Neural progenitor cell (in vitro differentiated cells): ENCODE measurements around the gene SMC3. TPM values are rescaled to one million over a fixed set of nuclear protein-coding genes. Genes with fewer than 3 reads are reported as not detected.
"Not testable (repeated sequence)": the region's sequence is repeated elsewhere in the genome, so short reads cannot be mapped to it uniquely, and the experiment has no call there.

Source experiments
- DNase-seq: peaks from one replicate; pipeline ENCODE4 v3.0.0-alpha.2; 2016; ENCODE audit warnings: low spot score
- H2AFZ ChIP-seq: fragments of 200-600 bp; sonication (generic); replicated peaks from 2 replicates; pipeline ENCODE4 v1.6.1; 2016; ENCODE audit warnings: antibody characterized with exemption
- H3F3A ChIP-seq: fragments of 200-600 bp; sonication (generic); 2 replicates; pipeline ENCODE4 v1.6.1; 2016; ENCODE audit warnings: antibody characterized with exemption, low read depth
- H3K27ac ChIP-seq: fragments of 200-600 bp; sonication (generic); 2 replicates; pipeline ENCODE4 v1.5.1; 2016; ENCODE audit warnings: mild to moderate bottlenecking
- H3K27me3 ChIP-seq: fragments of 200-600 bp; sonication (generic); 2 replicates; pipeline ENCODE4 v1.6.1; 2016; ENCODE audit warnings: mild to moderate bottlenecking, moderate library complexity
- H3K36me3 ChIP-seq: fragments of 200-600 bp; sonication (generic); 2 replicates; pipeline ENCODE4 v1.5.1; 2016
- H3K4me1 ChIP-seq: fragments of 200-600 bp; sonication (generic); 2 replicates; pipeline ENCODE4 v1.6.1; 2016; ENCODE audit warnings: mixed run types
- H3K4me2 ChIP-seq: fragments of 200-600 bp; sonication (generic); 2 replicates; pipeline ENCODE4 v1.6.1; 2016
- H3K4me3 ChIP-seq: fragments of 200-600 bp; sonication (generic); 2 replicates; pipeline ENCODE4 v1.5.1; 2016
- H3K79me2 ChIP-seq: fragments of 200-600 bp; sonication (generic); 2 replicates; pipeline ENCODE4 v1.6.1; 2016; ENCODE audit warnings: low read depth
- H3K9ac ChIP-seq: fragments of 200-600 bp; sonication (generic); 2 replicates; pipeline ENCODE4 v1.6.1; 2016
- H3K9me3 ChIP-seq: fragments of 200-600 bp; sonication (generic); 2 replicates; pipeline ENCODE4 v1.5.1; 2016; ENCODE audit warnings: low read depth
- H4K20me1 ChIP-seq: fragments of 200-600 bp; sonication (generic); 2 replicates; pipeline ENCODE4 v1.6.1; 2016; ENCODE audit warnings: low read depth
- H3K27ac Mint-ChIP-seq: 3 replicates; pipeline ENCODE4 v1.8.0; 2021; ENCODE audit warnings: mixed read lengths
- H3K27me3 Mint-ChIP-seq: 2 replicates; pipeline ENCODE4 v1.8.0; 2022; ENCODE audit warnings: low read depth, mild to moderate bottlenecking, inconsistent platforms, moderate library complexity, mixed read lengths; ENCODE audit not compliant: insufficient read depth
- H3K36me3 Mint-ChIP-seq: 3 replicates; pipeline ENCODE4 v1.8.0; 2021; ENCODE audit warnings: mixed read lengths
- H3K4me1 Mint-ChIP-seq: 3 replicates; pipeline ENCODE4 v1.8.0; 2021; ENCODE audit warnings: mixed read lengths
- H3K4me3 Mint-ChIP-seq: 3 replicates; pipeline ENCODE4 v1.8.0; 2021; ENCODE audit warnings: mild to moderate bottlenecking, moderate library complexity, mixed read lengths
- H3K9me3 Mint-ChIP-seq: 3 replicates; pipeline ENCODE4 v1.8.0; 2020; ENCODE audit warnings: mixed read lengths
- EZH2 ChIP-seq: fragments of 200-600 bp; sonication (generic); IDR thresholded peaks from 2 replicates; pipeline ENCODE4 v1.6.1; 2017; ENCODE audit warnings: antibody characterized with exemption, mild to moderate bottlenecking, moderate library complexity
- EZH2phosphoT487 ChIP-seq: fragments of 200-600 bp; sonication (generic); IDR thresholded peaks from 2 replicates; pipeline ENCODE4 v1.6.1; 2017; ENCODE audit warnings: antibody characterized with exemption
- total RNA-seq: library from RNA; depleted of rRNA; stranded (reverse); fragments of >200 nt; gene quantifications from 2 replicates; pipeline ENCODE4 v1.2.3, GENCODE V29; 2015; ENCODE audit warnings: low replicate concordance
- TF ChIP-seq, protein P1 (sequence below): fragments of 200-600 bp; sonication (generic); IDR thresholded peaks from 2 replicates; pipeline ENCODE4 v1.5.1; 2017; ENCODE audit warnings: antibody characterized with exemption, mild to moderate bottlenecking

The SMC3 gene
- total RNA-seq, 1 donor from 2014 or later: 109 TPM

DNA sequence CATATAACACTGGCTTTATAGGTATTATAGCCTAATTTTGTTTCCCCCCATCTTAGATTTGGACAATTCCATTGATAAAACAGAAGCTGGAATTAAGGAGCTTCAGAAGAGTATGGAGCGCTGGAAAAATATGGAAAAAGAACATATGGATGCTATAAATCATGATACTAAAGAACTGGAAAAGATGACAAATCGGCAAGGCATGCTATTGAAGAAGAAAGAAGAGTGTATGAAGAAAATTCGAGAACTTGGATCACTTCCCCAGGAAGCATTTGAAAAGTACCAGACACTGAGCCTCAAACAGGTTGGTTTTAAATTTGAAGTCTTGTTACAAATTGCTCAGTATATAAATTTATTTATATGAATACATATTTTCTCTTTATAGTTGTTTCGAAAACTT is 34.1 kb downstream of the SMC3 start:
- TF ChIP-seq EZH2phosphoT487 (no peak), EZH2 (no peak)
- TF ChIP-seq, protein P1, sequence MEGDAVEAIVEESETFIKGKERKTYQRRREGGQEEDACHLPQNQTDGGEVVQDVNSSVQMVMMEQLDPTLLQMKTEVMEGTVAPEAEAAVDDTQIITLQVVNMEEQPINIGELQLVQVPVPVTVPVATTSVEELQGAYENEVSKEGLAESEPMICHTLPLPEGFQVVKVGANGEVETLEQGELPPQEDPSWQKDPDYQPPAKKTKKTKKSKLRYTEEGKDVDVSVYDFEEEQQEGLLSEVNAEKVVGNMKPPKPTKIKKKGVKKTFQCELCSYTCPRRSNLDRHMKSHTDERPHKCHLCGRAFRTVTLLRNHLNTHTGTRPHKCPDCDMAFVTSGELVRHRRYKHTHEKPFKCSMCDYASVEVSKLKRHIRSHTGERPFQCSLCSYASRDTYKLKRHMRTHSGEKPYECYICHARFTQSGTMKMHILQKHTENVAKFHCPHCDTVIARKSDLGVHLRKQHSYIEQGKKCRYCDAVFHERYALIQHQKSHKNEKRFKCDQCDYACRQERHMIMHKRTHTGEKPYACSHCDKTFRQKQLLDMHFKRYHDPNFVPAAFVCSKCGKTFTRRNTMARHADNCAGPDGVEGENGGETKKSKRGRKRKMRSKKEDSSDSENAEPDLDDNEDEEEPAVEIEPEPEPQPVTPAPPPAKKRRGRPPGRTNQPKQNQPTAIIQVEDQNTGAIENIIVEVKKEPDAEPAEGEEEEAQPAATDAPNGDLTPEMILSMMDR: no peak

DNA sequence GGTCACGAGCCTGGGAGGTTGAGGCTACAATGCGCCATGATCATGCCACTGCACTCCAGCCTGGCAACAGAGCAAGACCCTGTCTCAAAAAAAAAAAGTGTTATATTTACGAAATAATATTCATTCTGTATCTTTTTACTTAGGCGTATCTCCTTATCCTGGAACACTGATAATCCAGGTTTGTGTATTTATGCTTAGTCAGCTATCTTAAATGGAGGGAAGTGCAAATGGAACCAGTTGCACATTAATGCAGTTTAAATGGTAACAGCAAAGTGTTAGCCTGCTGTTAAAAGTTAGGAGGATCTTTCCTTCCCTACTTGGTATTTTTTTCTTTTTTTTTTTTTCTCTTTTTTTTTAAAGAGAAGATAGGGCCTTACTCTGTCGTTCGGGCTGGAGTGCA is 40.6 kb downstream of the SMC3 start:
- no peaks in the 10 kb centered on the region for H3K79me2 ChIP-seq
- TF ChIP-seq EZH2 (no peak), EZH2phosphoT487 (no peak)
- H3K4me1 Mint-ChIP-seq: peaks cover 13% of the 10 kb centered on the region
- H3K27ac ChIP-seq: no peak overlapping the region
- no peak overlapping the region for H3K4me3 Mint-ChIP-seq
- no peaks in the 10 kb centered on the region for H4K20me1 ChIP-seq
- H3K27ac Mint-ChIP-seq: no peak overlapping the region
- no peaks in the 10 kb centered on the region for H3K9me3 ChIP-seq
- H3K9me3 Mint-ChIP-seq: no peaks in the 10 kb centered on the region
- H2AFZ ChIP-seq: no peak overlapping the region
- H3K36me3 ChIP-seq: peaks cover 26% of the 10 kb centered on the region
- no peak for DNase-seq
- H3K36me3 Mint-ChIP-seq: peaks cover 6% of the 10 kb centered on the region
- peaks cover 11% of the 10 kb centered on the region for H3K4me1 ChIP-seq
- H3K4me2 ChIP-seq: no peak overlapping the region
- H3F3A ChIP-seq: peaks cover 20% of the 10 kb centered on the region
- no peak overlapping the region for H3K9ac ChIP-seq
- no peaks in the 10 kb centered on the region for H3K27me3 ChIP-seq
- H3K4me3 ChIP-seq: no peak overlapping the region
- no peaks in the 10 kb centered on the region for H3K27me3 Mint-ChIP-seq

More for the DNA sequence above, 34.1 kb downstream of the SMC3 start:
- no peak overlapping the region for H3K4me3 Mint-ChIP-seq
- Histone ChIP-seq H3K9ac (no peak overlapping the region), H3K79me2 (no peaks in the 10 kb centered on the region), H4K20me1 (no peaks in the 10 kb centered on the region), H3K27me3 (no peaks in the 10 kb centered on the region), H2AFZ (no peak overlapping the region), H3K9me3 (no peaks in the 10 kb centered on the region), H3K27ac (no peak overlapping the region), H3K4me1 (no peaks in the 10 kb centered on the region), H3K4me3 (no peak overlapping the region), H3F3A (peaks cover 39% of the 10 kb centered on the region), H3K4me2 (no peak overlapping the region), H3K36me3 (peaks cover 48% of the 10 kb centered on the region)
- peaks cover 13% of the 10 kb centered on the region for H3K36me3 Mint-ChIP-seq
- H3K27ac Mint-ChIP-seq: no peak overlapping the region
- no peaks in the 10 kb centered on the region for H3K9me3 Mint-ChIP-seq
- H3K27me3 Mint-ChIP-seq: no peaks in the 10 kb centered on the region
- DNase-seq: no peak
- H3K4me1 Mint-ChIP-seq: no peaks in the 10 kb centered on the region

DNA sequence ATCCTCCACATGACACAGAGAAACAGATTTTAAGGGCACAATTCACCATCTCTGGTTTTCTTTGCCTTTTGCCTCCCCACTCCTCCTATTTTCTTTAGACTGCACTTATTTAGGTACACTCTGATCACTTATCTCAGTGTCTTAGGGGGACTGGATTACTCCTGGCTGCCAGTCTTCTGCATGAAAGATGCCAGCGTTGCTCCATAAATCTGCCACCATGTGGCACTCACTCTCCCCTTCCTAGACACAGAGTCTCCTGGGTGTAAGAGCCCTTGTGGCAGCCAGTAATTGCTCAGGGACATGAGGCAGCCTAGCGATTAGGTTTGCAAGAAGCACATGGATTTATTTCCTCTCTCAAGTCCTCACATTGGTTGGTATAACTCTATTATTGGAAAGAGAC is 42.1 kb downstream of the SMC3 start:
- peaks cover 6% of the 10 kb centered on the region for H3K27me3 Mint-ChIP-seq
- H3K9me3 Mint-ChIP-seq: no peaks in the 10 kb centered on the region
- Histone ChIP-seq H2AFZ (no peak overlapping the region), H3K4me3 (no peak overlapping the region), H3K36me3 (peaks cover 14% of the 10 kb centered on the region), H3K4me2 (no peak overlapping the region), H3K27me3 (no peaks in the 10 kb centered on the region), H4K20me1 (no peaks in the 10 kb centered on the region), H3F3A (peaks cover 17% of the 10 kb centered on the region), H3K9me3 (no peaks in the 10 kb centered on the region), H3K4me1 (peaks cover 11% of the 10 kb centered on the region), H3K9ac (no peak overlapping the region), H3K79me2 (no peaks in the 10 kb centered on the region), H3K27ac (no peak overlapping the region)
- H3K4me1 Mint-ChIP-seq: peaks cover 13% of the 10 kb centered on the region
- H3K36me3 Mint-ChIP-seq: peaks cover 3% of the 10 kb centered on the region
- no peak overlapping the region for H3K27ac Mint-ChIP-seq
- DNase-seq: no peak
- no peak overlapping the region for H3K4me3 Mint-ChIP-seq
- TF ChIP-seq EZH2 (no peak), EZH2phosphoT487 (no peak)
- TF ChIP-seq, protein P1: no peak

DNA sequence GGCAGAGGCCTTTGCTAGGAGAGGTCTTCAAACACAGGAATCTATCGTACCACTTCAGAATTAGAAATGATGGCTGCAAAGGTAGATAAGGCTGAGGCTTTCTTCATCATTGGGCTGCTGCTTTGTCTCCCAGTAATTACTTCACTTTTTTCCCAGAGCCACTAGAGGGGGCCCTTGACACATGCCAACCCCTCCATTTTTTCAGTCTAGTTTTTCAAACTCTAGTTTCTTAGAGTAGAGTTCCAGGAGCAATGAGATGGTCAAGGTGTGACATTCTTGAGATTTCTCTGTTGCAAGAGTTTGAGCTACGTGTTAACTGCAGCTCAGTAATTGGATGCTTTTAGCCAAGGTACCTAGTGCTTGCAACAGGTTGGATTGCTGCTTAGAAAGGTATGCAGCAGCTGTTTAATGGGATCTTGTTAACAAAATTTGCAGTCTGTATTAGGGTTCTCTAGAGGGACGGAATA is 42.8 kb downstream of the SMC3 start:
- Histone ChIP-seq H3K27ac (no peak overlapping the region), H3K4me3 (no peak overlapping the region), H2AFZ (no peak overlapping the region), H3K79me2 (no peaks in the 10 kb centered on the region), H3K4me1 (peaks cover 11% of the 10 kb centered on the region), H3K9me3 (no peaks in the 10 kb centered on the region), H3K27me3 (no peaks in the 10 kb centered on the region), H3K36me3 (peaks cover 7% of the 10 kb centered on the region), H4K20me1 (no peaks in the 10 kb centered on the region), H3F3A (peaks cover 15% of the 10 kb centered on the region), H3K4me2 (no peak overlapping the region), H3K9ac (no peak overlapping the region)
- no peaks in the 10 kb centered on the region for H3K36me3 Mint-ChIP-seq
- H3K9me3 Mint-ChIP-seq: no peaks in the 10 kb centered on the region
- H3K27ac Mint-ChIP-seq: no peak overlapping the region
- no peak for TF ChIP-seq EZH2phosphoT487
- TF ChIP-seq, protein P1: peak; percentile 94
- no peak for TF ChIP-seq EZH2
- DNase-seq: peak; percentile 70
- no peak overlapping the region for H3K4me3 Mint-ChIP-seq
- H3K27me3 Mint-ChIP-seq: peaks cover 7% of the 10 kb centered on the region
- peaks cover 13% of the 10 kb centered on the region for H3K4me1 Mint-ChIP-seq

DNA sequence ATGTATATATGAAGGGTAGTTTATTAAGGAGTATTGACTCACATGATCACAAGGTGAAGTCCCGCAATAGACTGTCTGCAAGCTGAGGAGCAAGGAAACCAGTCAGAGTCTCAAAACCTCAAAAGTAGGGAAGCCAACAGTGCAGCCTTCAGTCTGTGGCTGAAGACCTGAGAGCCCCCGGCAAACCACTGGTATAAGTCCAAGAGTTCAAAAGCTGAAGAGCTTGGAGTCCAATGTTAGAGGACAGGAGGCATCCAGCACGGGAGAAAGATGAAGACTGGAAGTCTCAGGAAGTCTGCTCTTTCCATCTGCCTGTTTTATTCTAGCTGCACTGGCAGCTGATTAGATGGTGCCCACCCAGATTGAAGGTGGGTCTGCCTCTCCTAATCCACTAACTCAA is 43.3 kb downstream of the SMC3 start:
- not testable (repeated sequence) for H3K27me3 Mint-ChIP-seq, H3K79me2 ChIP-seq, H3K27ac Mint-ChIP-seq, H2AFZ ChIP-seq, H3K4me3 ChIP-seq, H3K4me3 Mint-ChIP-seq, H3K27ac ChIP-seq, H3K4me2 ChIP-seq, H3K9ac ChIP-seq, H4K20me1 ChIP-seq, H3K27me3 ChIP-seq, H3K36me3 Mint-ChIP-seq, H3K9me3 ChIP-seq, H3K9me3 Mint-ChIP-seq, H3K36me3 ChIP-seq, DNase-seq
- H3K4me1 Mint-ChIP-seq: peaks cover 13% of the 10 kb centered on the region
- peaks cover 11% of the 10 kb centered on the region for H3K4me1 ChIP-seq
- peaks cover 10% of the 10 kb centered on the region for H3F3A ChIP-seq
